IMR-90 (cell line): ENCODE data around the gene PCBD1.

ENCODE experiments used
- BHLHE40 ChIP-seq: fragments of 150-350 bp; IDR thresholded peaks from 2 replicates; pipeline ENCODE4 v1.6.1; 2016; ENCODE audit warnings: mild to moderate bottlenecking, low read depth, low read length
- FOS ChIP-seq: fragments of 150-350 bp; IDR thresholded peaks from 2 replicates; pipeline ENCODE4 v1.6.1; 2016; ENCODE audit warnings: low read depth, low read length
- MAFK ChIP-seq: IDR thresholded peaks from 2 replicates; pipeline ENCODE4 v1.6.1; 2012; ENCODE audit warnings: low read depth, low read length, improper control_type of control experiment
- NFE2L2 ChIP-seq: fragments of 150-350 bp; IDR thresholded peaks from 2 replicates; pipeline ENCODE4 v1.6.1; 2016; ENCODE audit warnings: low read depth, mild to moderate bottlenecking, low read length
- POLR2A ChIP-seq: IDR thresholded peaks from 2 replicates; pipeline ENCODE4 v1.6.1; 2012; ENCODE audit warnings: mild to moderate bottlenecking, low read depth, low read length
- RAD21 ChIP-seq: IDR thresholded peaks from 2 replicates; pipeline ENCODE4 v1.6.1; 2012; ENCODE audit warnings: low read length, improper control_type of control experiment
- RFX5 ChIP-seq: IDR thresholded peaks from 2 replicates; pipeline ENCODE4 v1.8.0; 2012; ENCODE audit warnings: low read depth, mild to moderate bottlenecking, low read length, moderate library complexity
- TF ChIP-seq, protein P1 (sequence below): conservative IDR thresholded peaks from 2 replicates; pipeline ENCODE4 v1.5.1; 2012; ENCODE audit warnings: mild to moderate bottlenecking, low read depth, low read length, improper control_type of control experiment
- TF ChIP-seq, protein P2 (sequence below): fragments of 150-350 bp; IDR thresholded peaks from 2 replicates; pipeline ENCODE4 v1.6.1; 2016; ENCODE audit warnings: low read depth, mild to moderate bottlenecking, low read length, moderate library complexity, borderline replicate concordance
- TF ChIP-seq, protein P3 (sequence below): fragments of 150-350 bp; IDR thresholded peaks from 2 replicates; pipeline ENCODE4 v1.6.1; 2017; ENCODE audit warnings: mild to moderate bottlenecking, antibody characterized with exemption, low read length, low read depth

DNA sequence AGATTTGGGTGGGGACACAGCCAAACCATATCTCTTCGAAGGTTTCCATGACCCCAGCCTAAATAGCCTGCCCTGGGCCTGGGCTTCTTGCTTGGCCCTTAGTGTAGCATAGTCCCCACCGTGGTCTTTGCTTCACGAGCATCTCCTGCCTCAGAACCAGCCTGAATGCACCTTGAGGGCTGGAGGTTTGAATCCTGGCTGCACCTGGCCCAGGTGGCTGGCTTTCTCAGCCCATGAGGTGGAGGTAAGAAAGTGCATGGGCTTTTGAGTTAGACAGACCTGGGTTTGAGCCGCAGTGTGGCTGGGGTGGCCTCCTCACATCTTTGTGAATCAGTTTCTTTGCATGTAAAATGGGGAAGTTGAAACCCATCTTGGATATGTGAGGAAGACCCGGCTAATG, 24.2 kb upstream of the PCBD1 start:
- TF ChIP-seq, protein P1, sequence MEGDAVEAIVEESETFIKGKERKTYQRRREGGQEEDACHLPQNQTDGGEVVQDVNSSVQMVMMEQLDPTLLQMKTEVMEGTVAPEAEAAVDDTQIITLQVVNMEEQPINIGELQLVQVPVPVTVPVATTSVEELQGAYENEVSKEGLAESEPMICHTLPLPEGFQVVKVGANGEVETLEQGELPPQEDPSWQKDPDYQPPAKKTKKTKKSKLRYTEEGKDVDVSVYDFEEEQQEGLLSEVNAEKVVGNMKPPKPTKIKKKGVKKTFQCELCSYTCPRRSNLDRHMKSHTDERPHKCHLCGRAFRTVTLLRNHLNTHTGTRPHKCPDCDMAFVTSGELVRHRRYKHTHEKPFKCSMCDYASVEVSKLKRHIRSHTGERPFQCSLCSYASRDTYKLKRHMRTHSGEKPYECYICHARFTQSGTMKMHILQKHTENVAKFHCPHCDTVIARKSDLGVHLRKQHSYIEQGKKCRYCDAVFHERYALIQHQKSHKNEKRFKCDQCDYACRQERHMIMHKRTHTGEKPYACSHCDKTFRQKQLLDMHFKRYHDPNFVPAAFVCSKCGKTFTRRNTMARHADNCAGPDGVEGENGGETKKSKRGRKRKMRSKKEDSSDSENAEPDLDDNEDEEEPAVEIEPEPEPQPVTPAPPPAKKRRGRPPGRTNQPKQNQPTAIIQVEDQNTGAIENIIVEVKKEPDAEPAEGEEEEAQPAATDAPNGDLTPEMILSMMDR: no peak
- TF ChIP-seq POLR2A (no peak), NFE2L2 (no peak), FOS (no peak), BHLHE40 (no peak), MAFK (no peak), RFX5 (no peak), RAD21 (no peak)
- TF ChIP-seq, protein P2, sequence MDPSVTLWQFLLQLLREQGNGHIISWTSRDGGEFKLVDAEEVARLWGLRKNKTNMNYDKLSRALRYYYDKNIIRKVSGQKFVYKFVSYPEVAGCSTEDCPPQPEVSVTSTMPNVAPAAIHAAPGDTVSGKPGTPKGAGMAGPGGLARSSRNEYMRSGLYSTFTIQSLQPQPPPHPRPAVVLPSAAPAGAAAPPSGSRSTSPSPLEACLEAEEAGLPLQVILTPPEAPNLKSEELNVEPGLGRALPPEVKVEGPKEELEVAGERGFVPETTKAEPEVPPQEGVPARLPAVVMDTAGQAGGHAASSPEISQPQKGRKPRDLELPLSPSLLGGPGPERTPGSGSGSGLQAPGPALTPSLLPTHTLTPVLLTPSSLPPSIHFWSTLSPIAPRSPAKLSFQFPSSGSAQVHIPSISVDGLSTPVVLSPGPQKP: no peak
- TF ChIP-seq, protein P3, sequence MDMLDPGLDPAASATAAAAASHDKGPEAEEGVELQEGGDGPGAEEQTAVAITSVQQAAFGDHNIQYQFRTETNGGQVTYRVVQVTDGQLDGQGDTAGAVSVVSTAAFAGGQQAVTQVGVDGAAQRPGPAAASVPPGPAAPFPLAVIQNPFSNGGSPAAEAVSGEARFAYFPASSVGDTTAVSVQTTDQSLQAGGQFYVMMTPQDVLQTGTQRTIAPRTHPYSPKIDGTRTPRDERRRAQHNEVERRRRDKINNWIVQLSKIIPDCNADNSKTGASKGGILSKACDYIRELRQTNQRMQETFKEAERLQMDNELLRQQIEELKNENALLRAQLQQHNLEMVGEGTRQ: no peak
